H9 (cell line): Measurements from ENCODE around the gene PRAMEF10. TPM values are rescaled to one million over a fixed set of nuclear protein-coding genes. Genes with fewer than 3 reads are reported as not detected.
"Not testable (repeated sequence)": the region's sequence is repeated elsewhere in the genome, so short reads cannot be mapped to it uniquely, and the experiment has no call there.

Experiments
- DNase-seq: peaks from one replicate; pipeline ENCODE4 v3.0.0-alpha.2; 2017
- H2AFZ ChIP-seq: one replicate; pipeline ENCODE4 v1.6.1; 2013; ENCODE audit warnings: mild to moderate bottlenecking, low read length, control low read depth, moderate library complexity
- H2AK5ac ChIP-seq: 2 replicates; pipeline ENCODE4 v1.6.1; 2013; ENCODE audit warnings: low read length, control low read depth, mixed read lengths; ENCODE audit not compliant: insufficient read length
- H2BK120ac ChIP-seq: one replicate; pipeline ENCODE4 v1.6.1; 2013; ENCODE audit warnings: low read depth, mild to moderate bottlenecking, low read length, control low read depth, inconsistent platforms; ENCODE audit not compliant: poor library complexity, severe bottlenecking
- H2BK12ac ChIP-seq: 2 replicates; pipeline ENCODE4 v1.6.1; 2013; ENCODE audit warnings: low read length, control low read depth, mixed read lengths, low read depth; ENCODE audit not compliant: insufficient read length
- H2BK15ac ChIP-seq: 2 replicates; pipeline ENCODE4 v1.6.1; 2013; ENCODE audit warnings: low read depth, low read length, control low read depth
- H2BK20ac ChIP-seq: one replicate; pipeline ENCODE4 v1.6.1; 2013; ENCODE audit warnings: low read depth, mild to moderate bottlenecking, low read length, control low read depth, inconsistent platforms; ENCODE audit not compliant: poor library complexity, severe bottlenecking
- H2BK5ac ChIP-seq: 2 replicates; pipeline ENCODE4 v1.6.1; 2013; ENCODE audit warnings: low read length, control low read depth, mixed read lengths; ENCODE audit not compliant: insufficient read length
- H3K14ac ChIP-seq: 2 replicates; pipeline ENCODE4 v1.6.1; 2013; ENCODE audit warnings: low read length, control low read depth; ENCODE audit not compliant: insufficient read depth
- H3K18ac ChIP-seq: 2 replicates; pipeline ENCODE4 v1.6.1; 2013; ENCODE audit warnings: low read depth, mild to moderate bottlenecking, mixed read lengths, low read length, control low read depth; ENCODE audit not compliant: insufficient read length
- H3K23ac ChIP-seq: 2 replicates; pipeline ENCODE4 v1.6.1; 2013; ENCODE audit warnings: low read length, control low read depth, mixed read lengths, low read depth; ENCODE audit not compliant: insufficient read length
- H3K23me2 ChIP-seq: 2 replicates; pipeline ENCODE4 v1.6.1; 2013; ENCODE audit warnings: low read depth, mild to moderate bottlenecking, mixed read lengths, low read length, control low read depth; ENCODE audit not compliant: insufficient read length, poor library complexity, severe bottlenecking
- H3K27ac ChIP-seq: 2 replicates; pipeline ENCODE4 v1.5.1; 2013; ENCODE audit warnings: low read length, control low read depth, mixed read lengths, low read depth; ENCODE audit not compliant: insufficient read length
- H3K27me3 ChIP-seq: 2 replicates; pipeline ENCODE4 v1.6.1; 2013; ENCODE audit warnings: low read length, control low read depth, inconsistent platforms; ENCODE audit not compliant: insufficient read depth
- H3K4ac ChIP-seq: 2 replicates; pipeline ENCODE4 v1.6.1; 2013; ENCODE audit warnings: low read depth, mild to moderate bottlenecking, control low read depth, inconsistent platforms, low read length, moderate library complexity
- H3K4me1 ChIP-seq: 2 replicates; pipeline ENCODE4 v1.6.1; 2013; ENCODE audit warnings: low read length, control low read depth, inconsistent platforms; ENCODE audit not compliant: insufficient read depth
- H3K4me2 ChIP-seq: 2 replicates; pipeline ENCODE4 v1.6.1; 2013; ENCODE audit warnings: low read length, control low read depth, mixed read lengths; ENCODE audit not compliant: insufficient read length, insufficient read depth
- H3K56ac ChIP-seq: 2 replicates; pipeline ENCODE4 v1.6.1; 2013; ENCODE audit warnings: low read depth, mild to moderate bottlenecking, mixed read lengths, low read length, control low read depth; ENCODE audit not compliant: insufficient read length
- H3K79me1 ChIP-seq: 2 replicates; pipeline ENCODE4 v1.6.1; 2013; ENCODE audit warnings: low read depth, mild to moderate bottlenecking, moderate library complexity, low read length, control low read depth, inconsistent platforms; ENCODE audit not compliant: insufficient read depth, poor library complexity, severe bottlenecking
- H3K79me2 ChIP-seq: 2 replicates; pipeline ENCODE4 v1.6.1; 2013; ENCODE audit warnings: low read length, control low read depth, inconsistent platforms; ENCODE audit not compliant: insufficient read depth
- H3K9ac ChIP-seq: 2 replicates; pipeline ENCODE4 v1.6.1; 2013; ENCODE audit warnings: low read length, control low read depth, mixed read lengths; ENCODE audit not compliant: insufficient read length; ENCODE audit errors: extremely low read depth
- H3K9me3 ChIP-seq: one replicate; pipeline ENCODE4 v1.6.1; 2013; ENCODE audit warnings: low read depth, low read length, inconsistent platforms; ENCODE audit not compliant: control insufficient read depth
- H3T11ph ChIP-seq: one replicate; pipeline ENCODE4 v1.6.1; 2013; ENCODE audit warnings: mild to moderate bottlenecking, low read length, control low read depth, inconsistent platforms
- H4K20me1 ChIP-seq: one replicate; pipeline ENCODE4 v1.6.1; 2013; ENCODE audit not compliant: control insufficient read depth, insufficient read length, insufficient read depth
- H4K5ac ChIP-seq: 2 replicates; pipeline ENCODE4 v1.6.1; 2013; ENCODE audit warnings: low read depth, mild to moderate bottlenecking, mixed read lengths, low read length, control low read depth; ENCODE audit not compliant: insufficient read length
- H4K8ac ChIP-seq: replicated peaks from 2 replicates; pipeline ENCODE4 v1.6.1; 2013; ENCODE audit warnings: low read length, control low read depth, mixed read lengths, low read depth; ENCODE audit not compliant: insufficient read length
- H4K91ac ChIP-seq: 2 replicates; pipeline ENCODE4 v1.6.1; 2013; ENCODE audit warnings: low read depth, mild to moderate bottlenecking, moderate library complexity, mixed read lengths, low read length, control low read depth; ENCODE audit not compliant: insufficient read length
- H3K27ac Mint-ChIP-seq, 3 experiments: 2 replicates in 2 of 3; 3 replicates in 1 of 3; pipeline ENCODE4 v1.8.0; 2020 to 2021; ENCODE audit warnings: mixed read lengths in 3 of 3, mild to moderate bottlenecking in 1 of 3, moderate library complexity in 1 of 3
- H3K27me3 Mint-ChIP-seq: 2 replicates; pipeline ENCODE4 v1.8.0; 2021; ENCODE audit warnings: low read depth, mild to moderate bottlenecking, moderate library complexity, mixed read lengths
- H3K36me3 Mint-ChIP-seq, 3 experiments: 2 replicates in 2 of 3; 3 replicates in 1 of 3; pipeline ENCODE4 v1.8.0; 2020 to 2021; ENCODE audit warnings: low read depth in 3 of 3, mixed read lengths in 3 of 3; ENCODE audit not compliant: insufficient read depth in 1 of 3
- H3K4me1 Mint-ChIP-seq, 2 experiments: 2 replicates each; pipeline ENCODE4 v1.8.0; 2020; ENCODE audit warnings: mixed read lengths in 2 of 2
- H3K4me3 Mint-ChIP-seq, 2 experiments: 2 replicates in 1 of 2; 3 replicates in 1 of 2; pipeline ENCODE4 v1.8.0; 2020 to 2021; ENCODE audit warnings: mild to moderate bottlenecking in 2 of 2, mixed read lengths in 2 of 2, moderate library complexity in 1 of 2
- H3K9me3 Mint-ChIP-seq, 2 experiments: 2 replicates in 1 of 2; 3 replicates in 1 of 2; pipeline ENCODE4 v1.8.0; 2020; ENCODE audit warnings: mild to moderate bottlenecking in 2 of 2, mixed read lengths in 2 of 2, moderate library complexity in 1 of 2
- WGBS: extraction: QIAGEN DNeasy Blood & Tissue Kit; methylation state at CpG from one replicate; pipeline ENCODE4 v1.1.7; 2013; ENCODE audit warnings: missing lambda C conversion rate, low lambda C conversion rate, mixed read lengths; ENCODE audit not compliant: insufficient read length; ENCODE audit errors: extremely low coverage; 5-methylcytosine and 5-hydroxymethylcytosine counted together
- long read RNA-seq: library from polyadenylated mRNA; unstranded; transcript quantifications from one replicate; pipeline ENCODE4 v2.0.0, GENCODE V29; 2020
- total RNA-seq: library from RNA; stranded (reverse); gene quantifications from 2 replicates; pipeline ENCODE4 v1.2.1, GENCODE V29; 2021

PRAMEF10 gene, protein sequence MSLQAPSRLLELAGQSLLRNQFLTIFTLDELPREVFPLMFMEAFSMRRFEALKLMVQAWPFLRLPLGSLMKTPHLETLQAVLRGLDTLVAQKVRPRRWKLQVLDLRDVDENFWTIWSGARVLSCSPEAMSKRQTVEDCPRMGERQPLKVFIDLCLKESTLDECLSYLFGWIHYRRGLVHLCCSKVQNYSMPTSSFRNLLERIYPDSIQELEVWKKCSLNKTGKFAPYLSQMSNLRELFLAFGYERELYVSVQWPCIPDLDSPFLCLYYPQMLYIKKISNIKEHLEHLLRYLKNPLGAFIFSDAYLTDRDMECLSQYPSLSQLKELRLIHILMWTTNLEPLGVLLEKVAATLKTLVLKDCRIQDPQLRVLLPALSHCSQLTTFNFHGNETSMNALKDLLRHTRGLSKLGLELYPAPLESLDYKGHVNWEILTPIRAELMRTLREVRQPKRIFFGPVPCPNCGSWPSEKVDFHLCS
- not detected in 2 replicates for total RNA-seq
- long read RNA-seq = 0 reads

DNA sequence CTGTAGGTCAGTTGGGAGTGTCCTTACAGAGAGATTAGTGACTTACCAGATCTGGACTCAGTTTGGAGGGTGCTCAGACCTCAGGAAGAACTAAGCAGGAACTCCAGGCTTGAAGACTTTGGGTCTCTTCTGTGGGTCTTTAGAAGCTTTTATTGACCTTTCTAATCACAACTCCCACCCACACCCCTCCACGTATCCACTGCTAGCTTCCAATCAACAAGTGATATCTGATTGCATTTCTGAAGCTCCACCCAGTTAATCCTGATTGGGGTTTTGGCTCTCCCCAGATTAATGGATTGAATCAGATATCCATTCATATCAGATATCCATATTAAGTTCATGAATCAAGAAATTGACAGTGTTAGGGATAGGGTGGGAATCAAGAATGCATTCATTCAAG, at the start of gene PRAMEF10:
Gene PRAMEF10 (minus strand): TSS at position 101 of the 400 bp plus-strand sequence. CDS start 2,423 bp downstream, outside the sequence.
- H3K4ac ChIP-seq, H4K20me1 ChIP-seq, H3K4me1 ChIP-seq, H3K27me3 ChIP-seq, H3K79me2 ChIP-seq, H2BK12ac ChIP-seq, H2BK20ac ChIP-seq, H3K27ac ChIP-seq, H3K36me3 Mint-ChIP-seq, H2AFZ ChIP-seq, H3K9me3 Mint-ChIP-seq, H3K18ac ChIP-seq, H2BK15ac ChIP-seq, H4K8ac ChIP-seq, H2BK120ac ChIP-seq, H3K4me1 Mint-ChIP-seq, H3K14ac ChIP-seq, DNase-seq, H3K23ac ChIP-seq, H3K79me1 ChIP-seq, H4K5ac ChIP-seq, H3K23me2 ChIP-seq, H3K9ac ChIP-seq, H3K27ac Mint-ChIP-seq, H3K27me3 Mint-ChIP-seq, H2AK5ac ChIP-seq, H3K4me3 Mint-ChIP-seq, H2BK5ac ChIP-seq, H4K91ac ChIP-seq, H3T11ph ChIP-seq, H3K56ac ChIP-seq, H3K4me2 ChIP-seq, H3K9me3 ChIP-seq: not testable (repeated sequence)
- WGBS = no CpG with 5 or more reads among the region's 1 CpG

DNA sequence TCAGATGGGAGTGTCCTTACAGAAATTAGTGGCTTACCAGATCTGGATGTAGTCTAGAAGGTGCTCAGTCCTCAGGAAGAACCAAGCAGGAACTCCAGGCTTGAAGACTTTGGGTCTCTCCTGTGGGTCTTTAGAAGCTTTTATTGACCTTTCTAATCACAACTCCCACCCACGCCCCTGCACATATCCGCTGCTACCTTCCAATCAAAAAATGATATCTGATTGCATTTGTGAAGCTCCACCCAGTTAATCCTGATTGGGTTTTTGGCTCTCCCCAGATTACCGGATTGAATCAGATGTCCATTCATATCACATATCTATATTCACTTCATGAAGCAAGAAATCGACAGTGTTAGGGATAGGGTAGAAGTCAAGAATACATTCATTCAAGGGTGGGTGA, 49.4 kb upstream of the PRAMEF10 start, which contains the start of gene PRAMEF6:
Gene PRAMEF6 (minus strand): TSS at position 101 of the 400 bp plus-strand sequence. CDS start 5,062 bp downstream, outside the sequence.
- H3K4me2 ChIP-seq, H3K4ac ChIP-seq, H3K4me1 ChIP-seq, H2BK20ac ChIP-seq, H2BK15ac ChIP-seq, H3K36me3 Mint-ChIP-seq, H3K23me2 ChIP-seq, H4K20me1 ChIP-seq, H4K91ac ChIP-seq, H3K14ac ChIP-seq, H3K9me3 Mint-ChIP-seq, H3K9me3 ChIP-seq, H3K56ac ChIP-seq, H3K27ac Mint-ChIP-seq, H4K8ac ChIP-seq, H3K79me2 ChIP-seq, H3K27me3 ChIP-seq, H2BK12ac ChIP-seq, H3K4me1 Mint-ChIP-seq, H2AK5ac ChIP-seq, DNase-seq, H2BK5ac ChIP-seq, H3K4me3 Mint-ChIP-seq, H3K18ac ChIP-seq, H3K79me1 ChIP-seq, H3K9ac ChIP-seq, H3K23ac ChIP-seq, H4K5ac ChIP-seq, H3T11ph ChIP-seq, H2AFZ ChIP-seq, H3K27me3 Mint-ChIP-seq, H3K27ac ChIP-seq, H2BK120ac ChIP-seq: not testable (repeated sequence)
- WGBS = no CpG with 5 or more reads among the region's 4 CpGs
